Superior temporal gyrus (tissue), 1 donor: ENCODE measurements around the gene FAM210B.
"Not testable (repeated sequence)": the region's sequence is repeated elsewhere in the genome, so short reads cannot be mapped to it uniquely, and the experiment has no call there.

Source experiments
- DNase-seq: peaks from one replicate; pipeline ENCODE4 v3.0.0-alpha.2; 2016; ENCODE audit errors: extremely low spot score

Gene FAM210B

DNA sequence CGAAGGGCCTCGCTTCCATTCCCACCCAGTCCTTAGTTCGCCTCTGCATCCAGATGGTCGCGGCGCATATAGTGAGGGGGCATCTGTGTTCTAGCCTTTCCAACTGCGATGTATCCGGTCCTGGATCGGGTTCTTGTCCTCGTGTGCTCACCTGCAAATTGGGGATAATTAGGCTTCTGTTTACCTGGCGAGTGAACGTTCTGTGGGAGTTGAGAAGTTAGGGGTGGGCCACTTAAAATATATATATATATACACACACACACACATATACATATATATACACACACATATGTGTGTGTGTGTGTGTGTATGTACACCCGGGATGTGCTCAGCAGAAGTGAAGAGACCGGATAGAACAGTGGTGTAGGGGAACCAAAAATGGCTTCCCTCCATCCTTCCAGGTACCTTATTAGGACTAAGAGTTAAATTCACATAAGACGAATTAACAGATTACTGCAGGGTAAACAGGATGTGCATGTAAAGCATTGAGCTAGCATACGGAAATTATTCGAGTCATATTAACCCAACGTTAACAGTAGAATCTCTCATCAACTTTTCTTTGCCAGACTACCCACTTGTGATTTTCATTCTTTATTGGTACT, 34.2 kb downstream of the FAM210B start:
- no peak for DNase-seq

GRCh38 chr20:56393653-56394052, 34.9 kb downstream of the FAM210B start:
- no peak for DNase-seq

- DNase-seq = no peak
Measured at GRCh38 chr20:56395166-56395565, 36.4 kb downstream of the FAM210B start.

- DNase-seq = peak; percentile 89
Measured at GRCh38 chr20:56400001-56400640, 41.3 kb downstream of the FAM210B start.

DNA sequence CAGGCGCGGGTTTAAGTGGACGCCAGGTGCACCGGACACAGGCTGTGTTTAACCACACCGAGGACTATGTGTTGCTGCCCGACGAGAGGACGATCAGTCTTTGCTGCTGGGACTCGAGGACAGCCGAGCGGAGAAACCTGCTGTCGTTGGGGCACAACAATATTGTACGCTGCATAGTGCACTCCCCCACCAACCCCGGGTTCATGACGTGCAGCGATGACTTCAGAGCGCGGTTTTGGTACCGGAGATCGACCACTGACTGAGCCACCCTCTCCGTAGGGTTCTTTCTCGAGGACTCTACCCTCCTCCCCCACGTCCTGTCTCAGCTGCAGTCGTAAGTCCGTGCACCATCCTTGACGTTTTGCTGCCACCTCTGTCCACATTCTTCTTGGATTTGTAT, 44.7 kb downstream of the FAM210B start:
- no peak for DNase-seq

GRCh38 chr20:56405356-56405755, 46.6 kb downstream of the FAM210B start:
- not testable (repeated sequence) for DNase-seq

- no peak for DNase-seq
Measured at GRCh38 chr20:56406910-56407309, 48.1 kb downstream of the FAM210B start.

DNA sequence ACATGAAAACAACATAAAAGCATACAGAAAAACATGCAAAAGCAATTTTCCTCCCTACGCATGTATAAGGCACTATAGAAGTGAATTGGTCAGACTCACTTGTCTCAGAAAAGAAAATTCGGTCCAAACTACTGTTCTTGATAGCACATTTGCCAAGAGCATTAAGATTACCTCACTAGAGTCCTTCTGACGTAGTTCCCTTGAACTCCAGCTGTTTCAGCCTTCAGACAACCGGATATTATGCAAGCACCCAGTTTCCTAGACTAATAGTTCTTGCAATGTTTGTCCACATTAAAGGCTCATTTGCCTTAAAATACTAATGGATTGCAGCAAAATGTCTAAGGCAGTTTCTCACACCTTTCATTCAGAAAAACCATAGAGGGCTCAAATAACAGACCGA, 50.7 kb downstream of the FAM210B start:
- no peak for DNase-seq

GRCh38 chr20:56409956-56410355, 51.2 kb downstream of the FAM210B start:
- no peak for DNase-seq

DNA sequence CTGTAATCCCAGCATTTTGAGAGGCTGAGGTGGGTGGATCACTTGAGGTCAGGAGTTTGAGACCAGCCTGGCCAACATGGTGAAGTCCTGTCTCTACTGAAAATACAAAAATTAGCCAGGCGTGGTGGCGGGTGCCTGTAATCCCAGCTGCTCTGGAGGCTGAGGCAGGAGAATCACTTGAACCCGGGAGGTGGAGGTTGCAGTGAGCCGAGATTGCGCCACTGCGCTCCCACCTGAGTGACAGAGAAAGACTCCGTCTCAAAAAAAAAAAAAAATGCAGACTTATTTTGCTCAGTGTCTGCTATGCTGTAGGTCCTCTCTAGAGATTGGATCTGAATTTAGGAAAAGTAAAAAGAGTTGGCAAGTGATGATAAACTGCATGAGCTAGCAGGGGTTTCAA, 52.5 kb downstream of the FAM210B start:
- not testable (repeated sequence) for DNase-seq

DNA sequence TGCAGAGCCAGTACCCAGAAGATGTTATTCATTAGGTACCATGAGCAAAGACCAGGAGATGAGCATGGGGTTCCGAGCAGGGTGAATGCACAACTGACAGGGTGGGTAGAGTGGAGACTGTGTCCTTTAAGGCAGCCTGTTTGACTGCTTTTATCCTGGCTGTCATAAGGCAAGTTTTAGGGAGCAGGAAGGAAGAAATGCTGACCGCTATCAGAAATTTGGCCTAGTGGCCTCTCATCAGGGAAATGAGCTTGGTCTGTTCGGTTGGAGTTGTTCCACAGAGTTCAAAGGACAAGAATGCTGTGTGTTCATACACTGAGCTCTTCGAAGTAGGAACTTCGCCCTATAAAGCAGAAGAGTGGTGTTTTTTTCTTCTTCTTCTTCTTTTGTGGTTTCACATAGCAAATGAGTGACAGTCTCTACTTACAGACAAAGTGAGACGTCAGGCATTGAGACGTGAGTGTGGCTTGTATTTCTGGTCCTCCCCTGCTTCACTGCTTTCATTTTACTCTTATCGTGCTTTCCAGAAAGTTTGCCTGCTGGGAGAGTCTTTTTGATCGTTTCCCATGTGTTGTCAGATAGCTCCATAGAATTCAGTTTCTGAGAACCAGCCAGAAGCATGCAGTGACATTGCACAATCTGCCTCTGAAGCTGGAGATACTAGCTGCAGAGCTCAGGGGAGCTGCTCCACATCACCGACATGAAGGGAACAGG, 53.1 kb downstream of the FAM210B start, which contains the start of gene CASS4:
CASS4 (plus strand) TSS at position 502 of the 714 bp plus-strand sequence; CDS start at position 701, 199 bp downstream.
- DNase-seq = no peak

DNA sequence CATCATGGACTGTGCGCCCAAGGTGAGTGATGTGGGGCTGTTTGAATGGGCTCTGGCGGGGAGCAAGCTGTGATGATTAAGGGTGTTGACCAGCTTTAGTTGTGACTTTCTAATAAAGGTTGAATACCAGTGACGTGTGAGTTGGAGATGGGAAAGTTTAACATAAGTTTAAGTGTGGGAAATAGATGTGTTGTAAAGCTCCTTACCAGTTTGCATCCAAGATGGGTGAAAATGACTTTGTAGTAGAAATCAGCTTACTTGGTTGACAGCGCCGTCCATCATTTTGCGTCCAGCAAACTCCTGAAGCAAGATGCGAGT, 53.7 kb downstream of the FAM210B start:
- no peak for DNase-seq

DNA sequence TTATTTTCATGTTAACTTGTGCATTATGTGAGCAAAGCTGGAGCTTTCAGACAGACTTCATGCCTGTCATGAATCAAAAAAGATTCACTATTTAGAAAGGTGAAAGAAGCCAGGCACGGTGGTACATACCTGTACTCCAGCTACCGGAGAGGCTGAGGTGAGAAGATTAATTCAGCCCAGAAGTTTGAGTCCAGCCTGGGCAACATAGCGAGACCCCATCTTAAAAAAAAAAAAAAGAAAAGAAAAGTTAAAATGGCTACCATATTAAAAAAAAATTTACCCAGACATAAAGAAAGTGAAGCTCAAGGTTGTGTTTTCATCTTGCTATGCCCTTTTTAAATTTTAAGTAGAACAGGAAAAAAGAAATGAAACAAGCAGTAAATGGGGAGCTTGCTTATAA, 54.2 kb downstream of the FAM210B start:
- DNase-seq = no peak

GRCh38 chr20:56414842-56415765, 56.3 kb downstream of the FAM210B start:
- no peak for DNase-seq

GRCh38 chr20:56417402-56417801, 58.6 kb downstream of the FAM210B start:
- no peak for DNase-seq

- no peak for DNase-seq
Measured at GRCh38 chr20:56417911-56418310, 59.1 kb downstream of the FAM210B start.
